HL-60 (cell line): Measurements from ENCODE around the gene ERGIC3.

Experiments
- DNase-seq, 2 experiments: peaks; one replicate each; pipeline ENCODE4 v3.0.0-alpha.2; 2010 to 2020; ENCODE audit warnings: low read depth in 1 of 2, low spot score in 1 of 2
- H3K27ac ChIP-seq: fragments of 250-450 bp; sonication (Bioruptor Pico); replicated peaks from 2 replicates; pipeline ENCODE4 v1.5.1; 2020; ENCODE audit warnings: mild to moderate bottlenecking, moderate library complexity
- H3K27me3 ChIP-seq: fragments of 250-450 bp; sonication (Bioruptor Pico); 2 replicates; pipeline ENCODE4 v1.5.1; 2021; ENCODE audit warnings: mild to moderate bottlenecking, moderate library complexity; ENCODE audit not compliant: insufficient read depth, poor library complexity, severe bottlenecking
- H3K4me3 ChIP-seq: replicated peaks from 2 replicates; pipeline ENCODE4 v1.5.1; 2011; ENCODE audit warnings: mild to moderate bottlenecking, control low read depth, low read length; ENCODE audit not compliant: insufficient read depth
- CTCF ChIP-seq: IDR thresholded peaks from one replicate; pipeline ENCODE4 v1.5.1; 2011; ENCODE audit warnings: low read length, control low read depth, inconsistent platforms; ENCODE audit not compliant: insufficient read depth
- GABPA ChIP-seq: IDR thresholded peaks from 2 replicates; pipeline ENCODE4 v1.6.1; 2012; ENCODE audit warnings: low read depth
- POLR2AphosphoS5 ChIP-seq: IDR thresholded peaks from 2 replicates; pipeline ENCODE4 v1.6.1; 2012; ENCODE audit warnings: low read depth
- SPI1 ChIP-seq: IDR thresholded peaks from 2 replicates; pipeline ENCODE4 v1.6.1; 2012; ENCODE audit warnings: low read depth, mild to moderate bottlenecking, borderline replicate concordance
- TF ChIP-seq, protein P1 (sequence below): IDR thresholded peaks from 2 replicates; pipeline ENCODE4 v1.6.1; 2012; ENCODE audit warnings: low read depth; ENCODE audit not compliant: insufficient replicate concordance

The ERGIC3 gene

GRCh38 chr20:35511814-35512420, 30.0 kb upstream of the ERGIC3 start:
- TF ChIP-seq CTCF (no peak), POLR2AphosphoS5 (no peak), SPI1 (no peak), GABPA (no peak)
- TF ChIP-seq, protein P1, sequence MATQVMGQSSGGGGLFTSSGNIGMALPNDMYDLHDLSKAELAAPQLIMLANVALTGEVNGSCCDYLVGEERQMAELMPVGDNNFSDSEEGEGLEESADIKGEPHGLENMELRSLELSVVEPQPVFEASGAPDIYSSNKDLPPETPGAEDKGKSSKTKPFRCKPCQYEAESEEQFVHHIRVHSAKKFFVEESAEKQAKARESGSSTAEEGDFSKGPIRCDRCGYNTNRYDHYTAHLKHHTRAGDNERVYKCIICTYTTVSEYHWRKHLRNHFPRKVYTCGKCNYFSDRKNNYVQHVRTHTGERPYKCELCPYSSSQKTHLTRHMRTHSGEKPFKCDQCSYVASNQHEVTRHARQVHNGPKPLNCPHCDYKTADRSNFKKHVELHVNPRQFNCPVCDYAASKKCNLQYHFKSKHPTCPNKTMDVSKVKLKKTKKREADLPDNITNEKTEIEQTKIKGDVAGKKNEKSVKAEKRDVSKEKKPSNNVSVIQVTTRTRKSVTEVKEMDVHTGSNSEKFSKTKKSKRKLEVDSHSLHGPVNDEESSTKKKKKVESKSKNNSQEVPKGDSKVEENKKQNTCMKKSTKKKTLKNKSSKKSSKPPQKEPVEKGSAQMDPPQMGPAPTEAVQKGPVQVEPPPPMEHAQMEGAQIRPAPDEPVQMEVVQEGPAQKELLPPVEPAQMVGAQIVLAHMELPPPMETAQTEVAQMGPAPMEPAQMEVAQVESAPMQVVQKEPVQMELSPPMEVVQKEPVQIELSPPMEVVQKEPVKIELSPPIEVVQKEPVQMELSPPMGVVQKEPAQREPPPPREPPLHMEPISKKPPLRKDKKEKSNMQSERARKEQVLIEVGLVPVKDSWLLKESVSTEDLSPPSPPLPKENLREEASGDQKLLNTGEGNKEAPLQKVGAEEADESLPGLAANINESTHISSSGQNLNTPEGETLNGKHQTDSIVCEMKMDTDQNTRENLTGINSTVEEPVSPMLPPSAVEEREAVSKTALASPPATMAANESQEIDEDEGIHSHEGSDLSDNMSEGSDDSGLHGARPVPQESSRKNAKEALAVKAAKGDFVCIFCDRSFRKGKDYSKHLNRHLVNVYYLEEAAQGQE: no peak
- Histone ChIP-seq H3K27ac (no peak overlapping the region), H3K27me3 (no peaks in the 10 kb centered on the region), H3K4me3 (no peak overlapping the region)
- DNase-seq: no peak

DNA sequence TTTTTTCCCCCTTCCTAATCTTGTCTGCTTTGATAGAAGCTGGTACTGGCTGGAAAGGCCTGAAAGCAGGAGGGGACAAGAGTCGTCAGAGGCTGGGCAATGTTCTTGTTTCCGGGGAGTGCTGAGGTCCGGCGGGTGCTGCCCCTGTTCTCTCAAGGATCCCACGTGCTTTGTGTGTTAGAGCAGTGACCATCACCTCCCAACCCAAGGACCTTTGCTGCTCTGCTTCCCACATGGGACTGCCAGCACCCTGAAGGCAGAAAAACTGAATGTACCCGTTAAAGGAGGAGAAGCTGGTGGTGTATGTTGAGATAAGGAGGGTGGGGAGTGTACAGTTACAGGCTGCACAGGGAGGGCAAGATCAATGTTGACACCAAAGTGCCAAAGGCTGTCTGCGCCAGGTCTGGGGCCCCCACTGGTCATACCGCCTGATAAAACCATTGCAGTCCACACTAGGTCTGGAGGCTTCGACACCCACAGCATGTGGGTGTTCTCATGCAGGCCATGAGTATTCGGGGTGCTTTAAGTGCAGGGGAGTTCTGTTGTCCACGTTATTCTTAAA, 27.4 kb upstream of the ERGIC3 start:
- Histone ChIP-seq H3K27me3 (no peaks in the 10 kb centered on the region), H3K4me3 (no peak overlapping the region), H3K27ac (no peak overlapping the region)
- TF ChIP-seq CTCF (no peak), GABPA (no peak)
- TF ChIP-seq, protein P1: no peak
- no peak for DNase-seq

DNA sequence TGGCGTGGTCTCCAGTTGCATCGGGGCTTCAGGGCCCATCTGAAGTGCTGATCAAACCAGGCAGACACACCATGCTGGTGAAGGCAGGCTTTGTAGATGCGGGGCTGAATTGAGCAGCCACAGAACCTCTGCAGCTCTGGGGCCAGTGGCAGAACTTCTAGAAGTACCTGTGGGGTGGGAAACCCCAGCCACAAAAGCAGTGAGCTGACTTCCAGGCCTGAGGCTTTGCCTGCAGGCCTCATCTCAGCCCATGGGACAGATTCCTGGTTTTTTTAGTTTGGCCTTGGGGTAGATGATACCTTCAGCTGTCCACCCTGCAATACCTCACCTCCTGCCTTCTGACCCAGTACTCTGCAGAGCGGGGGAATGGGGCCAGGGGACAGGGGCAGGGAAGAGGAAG, 26.5 kb upstream of the ERGIC3 start:
- Histone ChIP-seq H3K27ac (no peak overlapping the region), H3K4me3 (no peak overlapping the region), H3K27me3 (no peaks in the 10 kb centered on the region)
- TF ChIP-seq POLR2AphosphoS5 (no peak), GABPA (no peak), SPI1 (no peak), CTCF (no peak)
- TF ChIP-seq, protein P1: no peak
- DNase-seq: no peak
